Inferior parietal cortex (tissue), 1 donor: ENCODE results near the gene ADGRL1.
"Not testable (repeated sequence)": the region's sequence is repeated elsewhere in the genome, so short reads cannot be mapped to it uniquely, and the experiment has no call there.

Experiments used
- DNase-seq: peaks from one replicate; pipeline ENCODE4 v3.0.0-alpha.2; 2016; ENCODE audit errors: extremely low spot score

Gene ADGRL1

DNA sequence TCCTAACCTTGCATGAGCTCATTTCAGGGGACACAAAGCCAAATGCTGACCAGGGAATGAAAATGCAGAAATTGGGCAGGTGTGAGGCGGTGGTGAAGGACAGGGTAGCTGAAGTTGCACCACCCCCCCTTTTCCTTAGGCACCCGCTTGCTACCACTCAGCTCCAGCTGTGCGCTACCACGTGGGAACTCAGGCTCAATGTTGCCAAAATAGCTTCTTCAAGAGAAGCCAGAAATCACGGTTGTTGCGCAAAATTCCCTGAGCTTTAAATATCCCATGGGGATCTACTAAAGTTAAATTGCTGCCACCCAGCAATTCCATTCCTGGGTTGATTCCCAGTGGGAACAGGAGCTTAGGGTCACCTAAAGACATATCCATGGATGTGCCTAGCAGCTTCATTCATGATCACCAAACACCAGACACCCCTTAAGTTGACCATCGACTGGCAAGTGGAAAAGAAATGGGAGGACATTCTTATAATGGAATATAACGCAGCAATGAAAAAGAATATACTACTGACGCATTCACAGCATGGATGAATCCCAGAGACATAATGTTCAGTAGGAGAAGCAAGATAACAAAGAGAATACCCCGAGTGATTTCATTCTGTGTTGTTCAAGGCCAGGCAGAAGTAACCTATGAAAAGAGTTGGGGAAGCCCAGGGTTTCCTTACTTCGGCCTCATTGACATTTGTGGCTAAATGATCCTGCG lies 12.8 kb upstream of the ADGRL1 start:
- no peak for DNase-seq

DNA sequence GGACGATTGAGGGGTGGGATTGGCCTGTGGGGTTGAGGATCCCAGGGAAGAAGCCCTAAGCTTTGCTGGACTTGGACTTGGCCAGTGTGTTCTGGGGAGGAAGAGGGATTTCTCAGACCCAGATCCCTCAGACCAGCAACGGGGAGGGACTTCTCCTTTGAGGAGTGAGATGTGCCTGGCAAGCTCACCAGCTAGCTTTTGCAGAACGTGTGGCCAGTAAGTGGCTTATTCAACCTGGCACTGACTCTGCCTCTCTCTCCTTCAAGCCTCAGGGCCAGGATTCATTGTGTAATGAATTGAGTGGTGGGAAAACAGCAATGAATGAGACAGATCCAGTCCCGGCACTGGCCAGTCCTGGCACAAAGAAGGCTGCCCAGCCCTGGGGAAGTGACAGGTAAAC lies 11.9 kb upstream of the ADGRL1 start:
- not testable (repeated sequence) for DNase-seq

DNA sequence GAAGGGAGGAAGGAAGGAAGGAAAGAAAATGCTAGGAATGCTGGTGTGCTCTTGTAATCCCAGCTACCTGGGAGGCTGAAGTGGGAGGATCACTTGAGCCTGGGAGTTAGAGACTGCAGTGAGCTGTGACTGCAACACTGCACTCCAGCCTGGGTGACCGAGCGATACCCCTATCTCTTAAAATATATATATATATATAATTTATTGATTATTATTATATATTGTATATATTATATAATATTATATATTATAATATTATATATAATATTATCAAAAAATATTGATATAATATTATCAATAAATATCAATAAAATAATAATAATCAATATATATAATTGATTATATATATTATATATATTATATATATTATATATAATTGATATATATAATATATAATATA lies 8.6 kb upstream of the ADGRL1 start:
- no peak for DNase-seq

DNA sequence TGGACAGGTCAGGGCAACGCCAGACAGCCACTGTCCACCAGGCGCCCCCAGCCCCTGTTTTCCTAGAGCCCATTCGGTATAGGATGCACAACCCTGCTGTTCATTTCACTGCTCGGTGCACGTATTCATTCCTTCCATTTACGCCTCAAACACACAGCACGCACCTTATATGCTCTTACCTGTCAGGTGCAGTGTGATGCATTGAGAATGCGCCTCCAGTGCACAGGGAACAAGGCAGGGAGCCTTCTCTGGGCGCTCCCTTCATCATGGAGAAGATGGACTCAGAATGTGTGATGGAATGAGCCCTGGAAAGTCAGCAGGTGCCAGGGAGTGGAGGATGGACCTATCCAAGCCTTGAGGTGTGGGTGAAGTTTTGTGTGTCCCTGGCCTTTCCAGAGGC lies 4.2 kb upstream of the ADGRL1 start:
- DNase-seq = not testable (repeated sequence)

DNA sequence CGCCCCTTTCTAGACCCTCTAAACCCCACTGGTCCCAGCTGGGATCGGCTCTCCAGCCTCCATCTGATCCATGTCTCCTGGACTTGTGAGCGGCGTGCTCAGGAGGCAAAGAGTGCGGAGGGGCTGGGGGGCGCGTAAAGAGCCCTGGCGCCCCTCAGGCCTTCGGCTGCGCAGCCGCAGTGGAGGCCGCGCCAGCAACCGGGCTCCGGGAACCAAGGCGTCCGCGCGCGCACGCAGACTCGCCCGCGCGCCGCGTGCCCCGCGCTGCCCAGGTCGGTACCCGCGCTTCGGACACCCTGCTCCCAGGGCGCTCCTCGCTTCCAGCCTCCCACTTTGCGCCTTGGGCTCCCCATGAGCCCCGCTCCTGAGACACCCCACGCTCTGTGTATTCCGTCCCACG lies 3.4 kb upstream of the ADGRL1 start:
- not testable (repeated sequence) for DNase-seq

DNA sequence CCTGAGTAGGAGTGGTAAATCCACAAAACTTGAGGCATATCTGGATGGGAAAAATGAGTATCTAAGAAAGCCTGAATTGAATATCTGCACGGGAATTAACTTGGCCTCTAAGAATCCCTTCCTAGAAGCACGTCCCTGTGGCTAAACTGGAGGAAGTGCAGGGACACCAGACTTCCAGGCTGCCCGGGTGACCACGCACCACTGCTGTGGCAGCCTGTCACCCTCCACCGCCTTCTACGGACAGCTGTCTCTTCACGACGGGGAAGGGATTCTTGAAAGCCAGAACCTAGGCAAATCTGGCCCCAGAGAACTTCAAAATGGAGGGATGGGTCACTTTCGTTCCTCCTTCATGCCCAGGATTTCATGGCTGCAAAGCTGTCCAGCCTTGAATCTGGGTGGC lies 2.5 kb upstream of the ADGRL1 start:
- not testable (repeated sequence) for DNase-seq

DNA sequence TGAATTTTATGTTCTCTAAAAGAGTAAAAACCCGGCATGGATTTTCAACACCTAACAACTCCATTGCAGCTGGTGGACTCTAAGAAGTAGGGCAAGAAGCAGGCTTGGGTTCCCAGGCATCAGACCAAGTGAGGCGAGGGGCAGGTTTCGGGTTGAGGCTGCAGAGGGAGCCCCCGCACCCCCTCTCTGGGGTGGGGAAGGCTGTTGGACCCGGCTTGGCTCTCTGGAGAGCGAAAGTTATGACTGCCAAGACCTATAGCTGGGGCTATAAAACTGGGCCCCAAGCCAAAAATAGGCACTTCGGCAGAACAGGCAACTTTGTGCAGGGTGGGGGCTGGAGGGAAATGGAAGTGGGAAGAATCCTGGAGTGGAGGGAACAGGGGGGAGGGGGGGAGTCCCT lies 1.8 kb upstream of the ADGRL1 start:
- DNase-seq = not testable (repeated sequence)

DNA sequence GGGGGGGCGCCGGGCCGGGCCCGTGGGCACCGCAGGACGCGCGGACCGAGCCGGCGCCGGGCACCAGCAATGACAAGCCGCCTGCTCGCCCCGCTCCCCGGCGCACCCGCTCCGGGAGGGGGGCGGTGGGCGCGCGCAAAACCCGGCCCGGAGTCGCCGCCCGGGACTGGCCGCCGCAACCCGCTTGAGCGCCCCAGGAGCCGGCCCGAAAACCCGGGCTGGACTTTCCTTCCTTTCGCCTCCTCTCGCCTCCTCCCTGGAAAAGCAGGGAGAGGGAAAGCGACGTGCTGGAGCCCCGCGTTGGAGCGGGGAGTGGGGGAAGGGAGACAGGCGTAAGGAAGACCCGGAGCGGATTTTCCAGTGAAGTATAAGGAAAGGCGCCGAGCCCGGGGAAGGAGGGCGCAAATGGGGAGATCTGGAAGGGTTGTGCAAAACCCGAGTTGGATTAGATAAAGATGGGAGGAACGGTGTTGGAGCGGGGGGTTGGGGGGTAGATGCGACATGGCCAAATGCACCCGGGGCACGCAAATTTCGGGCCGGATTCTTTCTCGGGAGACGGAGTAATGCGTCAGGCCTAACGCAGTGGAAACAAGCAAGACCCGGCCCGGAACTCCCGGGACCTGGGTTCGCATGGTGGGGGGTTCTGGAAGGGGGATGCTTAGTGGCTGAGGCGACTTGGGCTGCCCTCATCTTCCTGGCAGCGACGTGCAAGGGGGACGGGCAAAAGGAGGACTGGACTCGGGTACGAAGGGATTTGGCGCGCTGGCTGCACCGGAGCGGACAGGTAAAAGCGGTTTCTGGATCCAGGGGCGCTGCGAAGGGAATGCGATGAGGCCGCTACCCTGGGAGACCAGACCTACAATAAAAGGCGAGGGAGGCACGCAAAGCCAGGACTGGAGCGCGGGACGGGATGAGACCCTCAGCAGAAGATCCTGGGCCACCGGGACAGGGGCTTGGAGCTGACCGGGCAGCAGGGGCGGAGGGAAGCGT lies 1.1 kb upstream of the ADGRL1 start:
- peak; percentile 90 for DNase-seq

DNA sequence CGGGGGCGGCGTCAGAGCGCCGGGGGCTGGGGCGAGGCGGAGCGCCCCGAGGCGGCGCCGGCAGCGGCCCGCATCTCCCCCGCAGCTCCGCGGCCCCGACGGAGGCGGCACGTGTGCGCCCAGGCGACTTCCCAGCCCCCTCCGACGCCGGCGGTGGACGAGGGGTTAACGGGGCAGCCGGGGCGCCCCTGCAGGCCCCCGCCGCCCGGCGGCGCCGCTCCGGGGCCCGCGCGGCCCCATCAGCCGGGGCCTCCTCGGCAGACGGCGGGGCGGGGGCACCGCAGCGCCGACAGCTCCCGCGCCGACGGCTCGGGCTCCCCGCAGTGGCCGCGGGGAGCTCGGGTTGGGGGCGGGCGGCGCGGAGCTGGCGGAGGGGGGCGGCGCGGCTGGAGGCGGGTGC lies 339 bp upstream of the ADGRL1 start:
- not testable (repeated sequence) for DNase-seq

DNA sequence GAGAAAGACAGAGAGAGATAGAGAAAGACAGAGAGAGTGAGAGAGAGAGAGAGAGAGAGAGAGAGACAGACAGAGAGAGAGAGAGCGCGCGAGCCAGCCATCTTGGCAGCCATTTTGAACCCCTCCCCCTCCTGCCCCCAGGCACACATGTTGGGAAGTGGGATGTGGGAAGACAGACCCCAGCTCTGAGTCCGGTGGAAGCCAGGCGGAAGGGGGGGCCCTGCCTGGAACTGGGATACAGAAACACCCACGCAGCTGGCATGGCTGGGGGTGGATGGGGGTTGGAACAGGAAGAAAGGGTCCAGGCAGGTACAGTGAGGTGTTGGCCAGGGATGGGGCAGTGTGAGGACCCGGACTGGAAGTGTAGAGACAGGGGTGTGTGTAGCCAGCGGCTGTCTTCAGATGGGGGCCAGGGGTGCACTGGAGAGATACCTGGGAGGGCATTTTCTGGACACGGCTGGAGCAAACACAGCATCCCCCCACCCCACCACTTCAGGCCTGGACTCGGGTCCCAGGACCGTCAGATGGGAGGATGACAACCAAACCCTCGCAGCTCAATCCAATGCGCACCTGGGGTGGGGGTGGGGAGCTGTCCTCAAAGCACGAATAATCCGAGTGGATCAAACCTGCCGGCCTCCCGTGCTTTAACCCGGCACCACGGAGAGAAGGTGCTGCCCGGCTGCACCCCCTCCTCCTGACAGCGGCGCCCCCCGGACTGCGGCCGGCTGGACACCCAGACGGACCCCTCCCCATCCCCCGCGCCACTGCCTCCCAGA lies 1.1 kb downstream of the ADGRL1 start:
- DNase-seq = not testable (repeated sequence)

DNA sequence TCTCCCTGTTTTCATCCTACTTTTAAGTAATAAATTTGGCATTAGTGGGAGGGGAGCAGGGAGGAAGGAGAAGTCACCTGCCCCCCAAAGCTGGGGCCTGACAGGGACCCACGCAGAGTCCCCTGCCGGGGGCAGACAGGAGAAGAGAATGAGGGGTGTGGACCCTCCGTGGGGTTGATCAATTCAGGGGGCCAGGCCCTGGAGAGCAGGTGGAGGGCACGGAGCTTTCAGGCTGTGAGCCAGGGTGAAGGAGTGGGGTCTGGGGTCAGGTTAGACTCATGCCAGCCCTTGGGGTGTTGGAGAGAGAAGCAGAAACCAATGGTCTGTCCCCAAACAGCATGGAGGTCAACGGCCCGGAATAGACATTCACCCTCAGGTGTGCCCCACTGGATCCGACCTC lies 1.8 kb downstream of the ADGRL1 start:
- DNase-seq = not testable (repeated sequence)

DNA sequence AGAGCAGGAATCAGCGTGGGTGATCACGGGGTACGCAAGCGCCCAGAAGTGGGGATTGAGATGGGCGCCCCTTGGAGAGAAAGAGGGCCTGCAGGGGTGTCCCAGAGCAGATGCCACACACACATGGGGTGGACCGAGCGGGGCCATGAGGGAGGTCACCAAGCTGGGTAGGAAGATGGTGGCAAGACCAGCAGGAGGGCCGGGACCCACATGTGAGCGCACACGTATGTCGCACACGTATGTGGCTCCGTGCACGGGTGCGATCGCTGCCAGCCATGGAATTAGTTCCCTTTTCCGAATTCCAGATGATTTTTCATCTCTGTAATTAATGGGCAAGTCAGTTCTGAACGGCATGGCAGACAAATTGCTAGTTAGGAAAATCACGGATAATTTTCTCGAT lies 2.2 kb downstream of the ADGRL1 start:
- DNase-seq = not testable (repeated sequence)

DNA sequence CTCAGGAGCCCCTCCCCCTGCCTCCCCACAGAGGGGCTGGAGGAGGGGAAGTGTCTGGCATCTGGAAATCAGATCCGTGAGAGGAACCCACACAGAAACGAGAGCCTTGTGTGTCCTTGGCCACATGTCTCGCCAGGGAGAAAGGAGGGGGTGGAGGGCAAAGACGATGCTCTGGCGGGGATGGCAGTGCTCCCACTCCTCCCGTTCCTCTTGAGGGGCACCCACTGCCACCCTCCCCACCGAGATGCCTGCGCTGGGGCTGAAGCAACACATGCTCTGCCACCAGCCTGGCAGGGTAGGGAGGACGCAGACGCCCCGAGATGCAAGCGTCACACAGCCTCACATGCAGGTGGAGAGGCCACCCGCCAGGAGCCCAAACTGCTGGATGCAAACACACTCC lies 2.8 kb downstream of the ADGRL1 start:
- no peak for DNase-seq

DNA sequence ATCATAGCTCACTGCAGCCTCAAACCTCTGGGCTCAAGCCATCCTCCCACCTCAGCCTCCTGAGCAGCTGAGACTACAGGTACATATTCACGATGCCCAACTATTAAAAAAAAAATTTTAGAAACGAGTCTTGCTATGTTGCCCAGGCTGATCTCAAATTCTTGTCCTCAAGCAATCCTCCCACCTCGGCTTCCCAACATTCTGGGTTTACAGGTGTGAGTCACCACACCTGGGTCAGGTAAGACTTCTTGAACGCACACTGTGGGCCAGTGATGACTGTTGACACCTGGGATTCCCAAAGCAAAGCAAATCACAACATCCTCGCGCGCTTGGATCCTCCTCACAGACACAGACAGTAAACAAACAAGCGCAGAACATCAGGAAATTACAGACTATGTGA lies 4.5 kb downstream of the ADGRL1 start:
- DNase-seq = not testable (repeated sequence)

DNA sequence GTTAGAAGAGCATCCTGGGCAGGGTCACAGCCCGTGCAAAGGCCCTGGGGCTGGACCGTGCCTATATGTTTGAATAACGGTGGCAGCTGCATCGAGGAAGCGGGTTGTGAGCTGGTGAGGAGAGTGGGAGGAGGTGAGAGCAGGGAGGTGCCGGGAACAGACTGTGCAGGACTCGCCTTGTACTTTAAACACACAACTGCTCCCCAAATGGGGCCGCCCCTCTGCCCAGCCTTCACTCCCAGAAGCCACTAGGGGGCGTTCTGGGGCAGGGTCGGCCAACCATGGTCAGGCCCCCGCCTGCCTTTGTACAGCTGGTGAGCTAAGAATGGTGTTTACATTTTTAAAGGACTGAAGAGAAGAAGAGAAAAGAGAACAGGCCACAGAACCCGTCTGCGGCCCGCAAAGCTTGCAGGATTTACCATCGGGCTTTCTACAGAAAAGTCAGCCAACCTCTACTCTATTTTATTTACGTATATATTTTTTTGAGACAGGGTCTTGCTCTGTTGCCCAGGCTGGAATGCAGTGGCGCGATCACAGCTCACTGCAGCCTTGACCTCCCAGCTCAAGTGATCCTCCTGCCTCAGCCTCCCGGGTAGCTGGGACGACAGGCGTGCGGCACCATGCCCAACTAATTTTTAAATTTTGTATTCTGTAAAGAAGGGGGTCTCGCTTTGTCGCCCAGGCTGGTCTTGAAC lies 5.7 kb downstream of the ADGRL1 start:
- not testable (repeated sequence) for DNase-seq

DNA sequence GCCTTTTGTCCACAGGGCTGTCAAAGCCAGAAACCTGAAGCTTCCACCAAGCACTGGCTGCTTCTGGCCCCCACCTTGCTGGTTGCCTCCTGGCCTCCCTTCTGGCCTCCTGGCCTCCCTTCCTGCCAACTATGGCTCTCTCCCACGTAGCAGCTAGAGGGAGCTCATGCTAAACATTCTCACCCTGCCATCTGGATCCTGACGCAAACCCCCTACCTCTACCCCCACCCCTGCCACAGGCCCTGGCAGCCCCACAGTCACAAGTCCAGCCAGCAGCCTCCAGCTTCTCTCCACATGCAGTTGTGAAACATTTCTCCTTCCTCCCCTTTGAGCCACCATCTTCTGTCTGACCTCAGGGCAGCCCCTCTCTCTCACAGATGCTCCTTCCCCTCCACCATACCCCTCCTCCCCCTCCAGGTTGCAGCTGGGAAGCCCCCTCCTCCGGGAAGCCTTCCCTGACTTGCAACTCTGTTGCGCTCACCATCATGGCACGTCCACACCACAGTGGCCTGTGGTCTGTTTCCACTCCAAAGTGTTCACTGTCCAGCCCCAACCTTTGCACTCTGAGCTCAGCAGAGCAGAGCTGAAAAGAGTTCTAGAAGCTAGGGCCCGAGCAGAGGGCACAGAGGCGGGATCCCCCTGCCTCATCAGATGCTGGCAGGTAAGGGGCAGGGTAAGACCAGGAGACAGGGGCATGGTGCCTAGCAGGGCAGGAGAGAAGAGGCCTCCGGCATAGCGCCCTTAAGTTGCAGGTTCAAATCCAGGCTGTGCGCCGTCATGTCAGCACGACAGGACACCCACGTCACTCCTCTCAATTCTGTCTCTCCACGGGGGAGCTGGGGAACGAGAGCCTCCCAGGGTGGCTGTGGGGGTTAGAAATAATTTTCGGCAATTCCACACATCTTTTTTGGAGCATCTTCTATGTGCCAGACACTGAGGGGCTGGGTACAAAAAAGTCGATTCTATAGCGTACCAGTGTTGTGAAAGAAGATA lies 7.3 kb downstream of the ADGRL1 start:
- no peak for DNase-seq

DNA sequence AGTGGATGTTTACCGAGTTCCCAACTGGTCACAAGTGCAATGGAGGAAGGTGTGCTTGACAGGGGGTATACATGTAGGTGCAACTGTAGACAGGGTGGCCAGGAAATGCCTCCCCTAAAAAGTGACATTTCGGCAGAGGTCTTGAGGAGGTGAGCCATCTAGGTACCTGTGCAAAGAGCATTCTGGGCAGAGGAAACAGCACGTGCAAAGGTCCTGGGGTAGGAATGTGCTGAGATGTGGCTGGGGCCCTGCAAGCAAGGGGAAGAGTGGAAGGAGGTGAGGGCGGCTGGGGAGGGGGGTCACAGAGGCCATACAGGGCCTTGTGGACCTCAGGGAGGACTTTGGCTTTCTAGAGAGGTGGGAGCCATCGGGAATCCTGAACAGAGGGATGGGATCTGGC lies 8.1 kb downstream of the ADGRL1 start:
- DNase-seq = no peak

DNA sequence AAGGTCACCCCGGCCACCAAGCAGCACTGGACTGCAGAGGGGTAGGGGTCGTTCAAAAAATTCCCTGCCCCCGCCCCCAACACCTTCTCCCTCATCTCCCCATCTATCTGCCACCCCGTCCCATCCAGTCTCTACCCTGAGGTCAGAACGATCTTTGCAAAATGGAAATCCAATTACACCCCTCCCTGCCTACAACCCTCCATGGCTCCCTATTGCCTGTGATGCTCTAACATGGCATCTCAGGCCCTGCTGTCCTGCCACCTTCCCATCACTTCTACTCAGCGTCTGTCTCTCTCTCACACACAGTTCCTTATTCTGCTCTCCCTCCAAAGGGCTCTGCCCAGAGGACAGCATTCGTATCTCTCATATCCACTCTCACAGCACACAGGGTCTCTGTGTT lies 8.7 kb downstream of the ADGRL1 start:
- DNase-seq = not testable (repeated sequence)

DNA sequence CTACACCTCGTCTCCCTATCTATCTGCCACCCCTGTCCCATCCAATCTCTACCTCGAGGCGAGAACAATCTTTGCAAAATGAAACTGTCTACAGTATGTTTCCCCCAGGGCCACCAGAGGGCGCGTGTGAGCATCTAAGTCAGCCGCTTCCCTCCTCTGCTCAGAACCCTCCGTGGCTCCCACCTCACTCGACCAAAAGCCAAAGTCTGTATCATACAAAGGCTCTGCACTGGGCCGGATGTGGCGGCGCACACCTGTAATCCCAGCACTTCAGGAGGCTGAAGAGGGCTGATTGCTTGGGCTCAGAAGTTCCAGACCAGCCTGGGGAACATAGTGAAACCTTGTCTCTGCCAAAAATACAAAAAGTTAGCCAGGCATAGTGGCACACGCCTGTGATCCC lies 9.9 kb downstream of the ADGRL1 start:
- peak; percentile 56 for DNase-seq

DNA sequence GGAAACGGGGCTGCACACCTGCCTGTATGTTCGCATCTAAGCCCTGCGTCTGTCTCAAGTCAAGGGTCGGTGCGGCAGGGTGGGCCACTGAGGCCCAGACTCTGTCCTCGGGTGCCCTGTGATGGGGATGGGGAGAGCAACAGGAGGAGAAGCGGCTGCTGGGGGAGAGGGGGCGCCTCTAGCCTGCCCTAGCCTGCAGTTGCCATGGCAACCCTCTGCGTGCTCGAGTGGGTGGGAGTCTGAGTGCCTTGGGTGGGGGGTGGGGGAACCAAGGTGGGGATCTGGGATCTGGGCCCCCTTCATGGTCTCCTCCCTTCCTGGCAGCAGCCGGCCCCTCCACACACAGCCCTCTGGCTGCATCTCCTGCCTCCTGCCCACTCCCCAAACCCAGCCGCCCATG lies 10.8 kb downstream of the ADGRL1 start:
- DNase-seq = not testable (repeated sequence)
